IMR-90 (cell line): ENCODE measurements around the gene TADA1. TPM values are rescaled to one million over a fixed set of nuclear protein-coding genes. Genes with fewer than 3 reads are reported as not detected.

Experiments used
- ATAC-seq: fragments of 200-7000 bp; cut with Tn5 transposase; 2 replicates; pipeline ENCODE4 v1.9.1; 2020; ENCODE audit warnings: low read depth, mild to moderate bottlenecking, moderate library complexity
- BruUV-seq: library from RNA; stranded (reverse); fragments of 400-500 nt; replicated peaks from 2 replicates; lab custom pipeline; 2021; lab: Mats Ljungman, UMichigan
- CTCF ChIA-PET: fragments of 300-600 bp; formaldehyde crosslinking; extraction: SDS; loops from one replicate; lab custom pipeline; 2021; ENCODE audit warnings: antibody characterized with exemption; lab: Yijun Ruan, JAX
- POLR2A ChIA-PET: fragments of 300-600 bp; sonication (Branson Sonifier 250); formaldehyde crosslinking; loops from one replicate; lab custom pipeline; 2022; ENCODE audit warnings: antibody characterized with exemption; ENCODE audit not compliant: unreplicated experiment; lab: Charles Lee
- DNase-seq: peaks from one replicate; pipeline ENCODE4 v3.0.0; 2013
- H2AFZ ChIP-seq: replicated peaks from 2 replicates; pipeline ENCODE3; 2013; ENCODE audit warnings: low read length, mild to moderate bottlenecking; ENCODE audit not compliant: poor library complexity
- H2AK5ac ChIP-seq: 2 replicates; pipeline ENCODE4 v1.6.1; 2013; ENCODE audit warnings: low read depth, low read length, inconsistent platforms
- H2AK9ac ChIP-seq: replicated peaks from 2 replicates; pipeline ENCODE3; 2013; ENCODE audit warnings: mild to moderate bottlenecking, low read depth, low read length, moderate library complexity; ENCODE audit not compliant: poor library complexity
- H2BK120ac ChIP-seq: 2 replicates; pipeline ENCODE4 v1.6.1; 2013; ENCODE audit warnings: low read depth, low read length, inconsistent platforms
- H2BK15ac ChIP-seq: 3 replicates; pipeline ENCODE4 v1.6.1; 2013; ENCODE audit warnings: low read depth, low read length, inconsistent platforms
- H2BK20ac ChIP-seq: 2 replicates; pipeline ENCODE4 v1.6.1; 2013; ENCODE audit warnings: low read depth, mild to moderate bottlenecking, inconsistent platforms, low read length, moderate library complexity
- H2BK5ac ChIP-seq: 2 replicates; pipeline ENCODE4 v1.6.1; 2013; ENCODE audit warnings: mild to moderate bottlenecking, low read depth, low read length, inconsistent platforms; ENCODE audit not compliant: poor library complexity, severe bottlenecking
- H3K14ac ChIP-seq: replicated peaks from 2 replicates; pipeline ENCODE4 v1.6.1; 2013; ENCODE audit warnings: low read depth, low read length, inconsistent platforms
- H3K18ac ChIP-seq: 2 replicates; pipeline ENCODE4 v1.6.1; 2013; ENCODE audit warnings: low read depth, low read length, control low read depth
- H3K23ac ChIP-seq: 2 replicates; pipeline ENCODE4 v1.6.1; 2013; ENCODE audit warnings: low read depth, low read length, inconsistent platforms
- H3K27ac ChIP-seq: 2 replicates; pipeline ENCODE4 v1.5.1; 2013; ENCODE audit warnings: mild to moderate bottlenecking, control low read depth, low read length; ENCODE audit not compliant: insufficient read depth
- H3K27me3 ChIP-seq: 2 replicates; pipeline ENCODE4 v1.6.1; 2013; ENCODE audit warnings: low read length; ENCODE audit not compliant: control insufficient read depth, insufficient read depth
- H3K36me3 ChIP-seq: 2 replicates; pipeline ENCODE4 v1.6.1; 2013; ENCODE audit warnings: low read length, mixed read lengths; ENCODE audit not compliant: control insufficient read depth, insufficient read depth
- H3K4ac ChIP-seq: 2 replicates; pipeline ENCODE4 v1.6.1; 2013; ENCODE audit warnings: low read depth, low read length, inconsistent platforms
- H3K4me1 ChIP-seq: 2 replicates; pipeline ENCODE4 v1.6.1; 2013; ENCODE audit warnings: low read length, mixed read lengths; ENCODE audit not compliant: control insufficient read depth, insufficient read depth
- H3K4me2 ChIP-seq: 2 replicates; pipeline ENCODE4 v1.6.1; 2013; ENCODE audit warnings: low read depth, mild to moderate bottlenecking, control low read depth, low read length, moderate library complexity
- H3K4me3 ChIP-seq: 2 replicates; pipeline ENCODE4 v1.5.1; 2013; ENCODE audit warnings: low read depth, mild to moderate bottlenecking, control low read depth, low read length, moderate library complexity; ENCODE audit not compliant: insufficient read depth
- H3K56ac ChIP-seq: 2 replicates; pipeline ENCODE4 v1.6.1; 2013; ENCODE audit warnings: low read length, inconsistent platforms; ENCODE audit not compliant: insufficient read depth; ENCODE audit errors: extremely low read depth
- H3K79me1 ChIP-seq, 2 experiments: 2 replicates each; pipeline ENCODE4 v1.6.1; 2013; ENCODE audit warnings: low read length in 2 of 2, inconsistent platforms in 1 of 2, low read depth in 1 of 2
- H3K9ac ChIP-seq: 2 replicates; pipeline ENCODE4 v1.6.1; 2013; ENCODE audit warnings: low read depth, low read length, control low read depth
- H3K9me1 ChIP-seq: 2 replicates; pipeline ENCODE4 v1.6.1; 2013; ENCODE audit warnings: low read length, inconsistent platforms; ENCODE audit not compliant: insufficient read depth
- H3K9me3 ChIP-seq: 2 replicates; pipeline ENCODE4 v1.6.1; 2013; ENCODE audit warnings: low read length; ENCODE audit not compliant: control insufficient read depth, insufficient read depth
- H4K20me1 ChIP-seq: 2 replicates; pipeline ENCODE4 v1.6.1; 2013; ENCODE audit warnings: low read length, inconsistent platforms; ENCODE audit not compliant: insufficient read depth
- H4K5ac ChIP-seq: 2 replicates; pipeline ENCODE4 v1.6.1; 2013; ENCODE audit warnings: mild to moderate bottlenecking, low read depth, low read length, control low read depth
- H4K8ac ChIP-seq, 2 experiments: 2 replicates each; pipeline ENCODE4 v1.6.1; 2013; ENCODE audit warnings: low read depth in 2 of 2, low read length in 2 of 2, control low read depth in 1 of 2, inconsistent platforms in 1 of 2
- H4K91ac ChIP-seq: 2 replicates; pipeline ENCODE4 v1.6.1; 2013; ENCODE audit warnings: low read depth, low read length, inconsistent platforms; ENCODE audit not compliant: insufficient read depth
- BHLHE40 ChIP-seq: fragments of 150-350 bp; IDR thresholded peaks from 2 replicates; pipeline ENCODE4 v1.6.1; 2016; ENCODE audit warnings: mild to moderate bottlenecking, low read depth, low read length
- MAZ ChIP-seq: IDR thresholded peaks from 2 replicates; pipeline ENCODE4 v1.6.1; 2012; ENCODE audit warnings: low read depth, mild to moderate bottlenecking, low read length, improper control_type of control experiment, moderate library complexity, borderline replicate concordance
- MXI1 ChIP-seq: IDR thresholded peaks from 2 replicates; pipeline ENCODE4 v1.6.1; 2012; ENCODE audit warnings: low read depth, mild to moderate bottlenecking, low read length, moderate library complexity, borderline replicate concordance
- NFE2L2 ChIP-seq: fragments of 150-350 bp; IDR thresholded peaks from 2 replicates; pipeline ENCODE4 v1.6.1; 2016; ENCODE audit warnings: low read depth, mild to moderate bottlenecking, low read length
- POLR2A ChIP-seq: IDR thresholded peaks from 2 replicates; pipeline ENCODE4 v1.6.1; 2012; ENCODE audit warnings: mild to moderate bottlenecking, low read depth, low read length
- RCOR1 ChIP-seq: IDR thresholded peaks from 2 replicates; pipeline ENCODE4 v1.6.1; 2012; ENCODE audit warnings: mild to moderate bottlenecking, low read length, improper control_type of control experiment; ENCODE audit not compliant: insufficient replicate concordance
- RFX5 ChIP-seq: IDR thresholded peaks from 2 replicates; pipeline ENCODE4 v1.8.0; 2012; ENCODE audit warnings: low read depth, mild to moderate bottlenecking, low read length, moderate library complexity
- SMC3 ChIP-seq: fragments of 150-350 bp; IDR thresholded peaks from 2 replicates; pipeline ENCODE4 v1.6.1; 2016; ENCODE audit warnings: low read depth, mild to moderate bottlenecking, antibody characterized with exemption, low read length, moderate library complexity
- WGBS, 2 experiments: methylation state at CpG; one replicate each; pipeline versions ENCODE4 v1.1.5 to v1.1.7; 2013; ENCODE audit warnings: missing lambda C conversion rate in 2 of 2; ENCODE audit not compliant: insufficient read length in 1 of 2; ENCODE audit errors: extremely low coverage in 2 of 2; 5-methylcytosine and 5-hydroxymethylcytosine counted together
- dilution Hi-C: fragments of 300-500 bp; cut with HindIII; formaldehyde crosslinking; loops from one replicate; pipeline ENCODE4 v1.14.3; 2018; ENCODE audit warnings: low sequenced_read_pairs; ENCODE audit not compliant: unreplicated experiment
- in situ Hi-C: fragments of 300-500 bp; cut with MboI; formaldehyde crosslinking; loops from 3 replicates; pipeline ENCODE4 v1.14.3; 2019; ENCODE audit warnings: low sequenced_read_pairs, inconsistent platforms, mixed read lengths
- intact Hi-C: fragments of 100-400 bp; cut with micrococcal nuclease; formaldehyde crosslinking; loops from 2 replicates; pipeline ENCODE4 v1.10.0; 2022
- polyA plus RNA-seq, 3 experiments: library from polyadenylated mRNA; depleted of rRNA; stranded (reverse); fragments of >200 nt; gene quantifications; 2 replicates each; pipeline ENCODE4 v1.2.3, GENCODE V29; 2012; ENCODE audit warnings: low replicate concordance in 1 of 3
- total RNA-seq: library from RNA; depleted of rRNA; stranded (reverse); fragments of >200 nt; gene quantifications from 2 replicates; pipeline ENCODE4 v1.2.3, GENCODE V29; 2012
- TF ChIP-seq, protein P1 (sequence below): conservative IDR thresholded peaks from 2 replicates; pipeline ENCODE4 v1.5.1; 2012; ENCODE audit warnings: mild to moderate bottlenecking, low read depth, low read length, improper control_type of control experiment

Gene TADA1
- total and polyA plus RNA-seq, 2 of the 4 experiments (the other 2 are of a cell fraction): 8.2 to 16.8 TPM

GRCh38 chr1:166870584-166870983 is 5.5 kb downstream of the TADA1 start:
- Histone ChIP-seq H3K4me1 (peaks cover 2% of the 10 kb centered on the region; the same call in 1 of the 2 replicates), H2AK5ac (no peak overlapping the region), H3K9ac (no peak overlapping the region), H3K27ac (no peak overlapping the region), H3K9me1 (peaks cover 7% of the 10 kb centered on the region; the same call in 1 of the 2 replicates), H3K4me2 (no peak overlapping the region), H4K91ac (no peak overlapping the region), H2BK120ac (no peak overlapping the region), H3K36me3 (peaks cover 11% of the 10 kb centered on the region), H3K9me3 (no peaks in the 10 kb centered on the region), H2AFZ (no peak overlapping the region), H3K23ac (no peak overlapping the region), H3K79me1 (peaks cover 36 to 39% of the 10 kb centered on the region in 2 experiments), H3K27me3 (no peaks in the 10 kb centered on the region), H3K18ac (no peak overlapping the region), H4K20me1 (no peaks in the 10 kb centered on the region; the same call in none of the 2 replicates), H3K14ac (no peak overlapping the region), H2BK15ac (no peak overlapping the region), H4K5ac (no peak overlapping the region), H2BK20ac (no peak overlapping the region), H3K4ac (no peak overlapping the region), H4K8ac (no peak overlapping the region), H3K56ac (no peak overlapping the region), H2AK9ac (no peak overlapping the region), H2BK5ac (no peak overlapping the region), H3K4me3 (no peak overlapping the region)
- BruUV-seq: no TSS peak
- intact Hi-C loops (no loop called here), dilution Hi-C loops (no loop called here), in situ Hi-C loops (no loop called here)
- TF ChIP-seq RFX5 (no peak), RCOR1 (no peak), POLR2A (no peak), SMC3 (no peak), BHLHE40 (no peak), MAZ (no peak), MXI1 (no peak), NFE2L2 (no peak)
- TF ChIP-seq, protein P1, sequence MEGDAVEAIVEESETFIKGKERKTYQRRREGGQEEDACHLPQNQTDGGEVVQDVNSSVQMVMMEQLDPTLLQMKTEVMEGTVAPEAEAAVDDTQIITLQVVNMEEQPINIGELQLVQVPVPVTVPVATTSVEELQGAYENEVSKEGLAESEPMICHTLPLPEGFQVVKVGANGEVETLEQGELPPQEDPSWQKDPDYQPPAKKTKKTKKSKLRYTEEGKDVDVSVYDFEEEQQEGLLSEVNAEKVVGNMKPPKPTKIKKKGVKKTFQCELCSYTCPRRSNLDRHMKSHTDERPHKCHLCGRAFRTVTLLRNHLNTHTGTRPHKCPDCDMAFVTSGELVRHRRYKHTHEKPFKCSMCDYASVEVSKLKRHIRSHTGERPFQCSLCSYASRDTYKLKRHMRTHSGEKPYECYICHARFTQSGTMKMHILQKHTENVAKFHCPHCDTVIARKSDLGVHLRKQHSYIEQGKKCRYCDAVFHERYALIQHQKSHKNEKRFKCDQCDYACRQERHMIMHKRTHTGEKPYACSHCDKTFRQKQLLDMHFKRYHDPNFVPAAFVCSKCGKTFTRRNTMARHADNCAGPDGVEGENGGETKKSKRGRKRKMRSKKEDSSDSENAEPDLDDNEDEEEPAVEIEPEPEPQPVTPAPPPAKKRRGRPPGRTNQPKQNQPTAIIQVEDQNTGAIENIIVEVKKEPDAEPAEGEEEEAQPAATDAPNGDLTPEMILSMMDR: no peak
- DNase-seq (no peak), ATAC-seq (no peak)
- CTCF ChIA-PET: no interaction called here
- POLR2A ChIA-PET: no interaction called here
- WGBS, 2 experiments: no CpG with 5 or more reads among the region's 4 CpGs
